Esophagus muscularis mucosa (tissue), 4 donors: ENCODE measurements around the gene CCL3. TPM values are rescaled to one million over a fixed set of nuclear protein-coding genes. Genes with fewer than 3 reads are reported as not detected.

Experiments
- DNase-seq: peaks from one replicate; pipeline ENCODE4 v3.0.0-alpha.2; 2017; ENCODE audit errors: extremely low spot score
- H3K27ac ChIP-seq, 4 donors: fragments of 200-600 bp; sonication (generic); replicated peaks in 1 of 4; 1 replicate in 3 of 4; 2 replicates in 1 of 4; pipeline ENCODE4 v1.5.1; 2016 to 2019; ENCODE audit warnings: mild to moderate bottlenecking in 1 of 4
- H3K27me3 ChIP-seq, 4 donors: fragments of 200-600 bp; sonication (generic); one replicate each; pipeline versions ENCODE4 v1.5.1 to v1.6.0; 2016 to 2019
- H3K36me3 ChIP-seq, 4 donors: fragments of 200-600 bp; sonication (generic); one replicate each; pipeline ENCODE4 v1.5.1; 2016 to 2019
- H3K4me1 ChIP-seq, 4 donors: fragments of 200-600 bp; sonication (generic); one replicate each; pipeline ENCODE4 v1.5.1; 2016 to 2019
- H3K4me3 ChIP-seq, 4 donors: fragments of 200-600 bp; sonication (generic); 1 replicate in 2 of 4; 2 replicates in 2 of 4; pipeline ENCODE4 v1.5.1; 2016 to 2019; ENCODE audit warnings: mild to moderate bottlenecking in 4 of 4, moderate library complexity in 1 of 4
- H3K9me3 ChIP-seq, 4 donors: fragments of 200-600 bp; sonication (generic); 1 replicate in 3 of 4; 2 replicates in 1 of 4; pipeline ENCODE4 v1.5.1; 2016 to 2019
- EP300 ChIP-seq: sonication (generic); formaldehyde crosslinking; IDR thresholded peaks from one replicate; pipeline ENCODE4 v1.6.1; 2017; ENCODE audit warnings: antibody characterized with exemption
- POLR2A ChIP-seq: fragments of 450-650 bp; IDR thresholded peaks from one replicate; pipeline ENCODE4 v1.6.1; 2017; ENCODE audit warnings: antibody characterized with exemption, moderate library complexity, mild to moderate bottlenecking, low read depth
- POLR2AphosphoS5 ChIP-seq, 2 donors: sonication (generic); formaldehyde crosslinking; IDR thresholded peaks; one replicate each; pipeline ENCODE4 v1.6.1; 2017; ENCODE audit warnings: antibody characterized with exemption in 2 of 2
- WGBS: methylation state at CpG from one replicate; pipeline ENCODE4 v1.1.5; 2018; 5-methylcytosine and 5-hydroxymethylcytosine counted together
- intact Hi-C: fragments of 100-400 bp; cut with DNase I; formaldehyde crosslinking; loops from one replicate; pipeline ENCODE4 v1.15.1; 2023
- small RNA-seq, 3 donors: library from RNA; depleted of rRNA; stranded (forward); fragments of <200 nt; gene quantifications; one replicate each; pipeline ENCODE3, GENCODE V24; 2016
- total RNA-seq, 4 donors: library from RNA; depleted of rRNA; stranded (reverse); fragments of >200 nt; gene quantifications; one replicate each; pipeline versions ENCODE4 v1.1.0 to v1.2.1, GENCODE V29; 2016
- TF ChIP-seq, protein P1 (sequence below), 3 experiments: fragments of 200-600 bp in 2 of 3; fragments of 450-650 bp in 1 of 3; sonication (generic) in 2 of 3; IDR thresholded peaks; one replicate each; pipeline ENCODE4 v1.5.1; 2017 to 2019; ENCODE audit warnings: antibody characterized with exemption in 3 of 3, mild to moderate bottlenecking in 2 of 3, moderate library complexity in 1 of 3

Gene CCL3
- total RNA-seq, 4 donors from 2014 or later, result 0.33 to 1.3 TPM; not detected in 2

- Histone ChIP-seq H3K27ac (no peak overlapping the region), H3K27me3 (peaks cover 0 to 9% (median 0%) of the 10 kb centered on the region in 4 donors), H3K9me3 (peaks cover 0 to 32% (median 27%) of the 10 kb centered on the region in 4 donors), H3K4me1 (no peaks in the 10 kb centered on the region), H3K36me3 (no peaks in the 10 kb centered on the region), H3K4me3 (no peak overlapping the region)
- intact Hi-C loops, result no loop called here
- DNase-seq, result no peak
- WGBS, result 79% methylated on average over 2 of the region's 2 CpGs
- TF ChIP-seq, protein P1, sequence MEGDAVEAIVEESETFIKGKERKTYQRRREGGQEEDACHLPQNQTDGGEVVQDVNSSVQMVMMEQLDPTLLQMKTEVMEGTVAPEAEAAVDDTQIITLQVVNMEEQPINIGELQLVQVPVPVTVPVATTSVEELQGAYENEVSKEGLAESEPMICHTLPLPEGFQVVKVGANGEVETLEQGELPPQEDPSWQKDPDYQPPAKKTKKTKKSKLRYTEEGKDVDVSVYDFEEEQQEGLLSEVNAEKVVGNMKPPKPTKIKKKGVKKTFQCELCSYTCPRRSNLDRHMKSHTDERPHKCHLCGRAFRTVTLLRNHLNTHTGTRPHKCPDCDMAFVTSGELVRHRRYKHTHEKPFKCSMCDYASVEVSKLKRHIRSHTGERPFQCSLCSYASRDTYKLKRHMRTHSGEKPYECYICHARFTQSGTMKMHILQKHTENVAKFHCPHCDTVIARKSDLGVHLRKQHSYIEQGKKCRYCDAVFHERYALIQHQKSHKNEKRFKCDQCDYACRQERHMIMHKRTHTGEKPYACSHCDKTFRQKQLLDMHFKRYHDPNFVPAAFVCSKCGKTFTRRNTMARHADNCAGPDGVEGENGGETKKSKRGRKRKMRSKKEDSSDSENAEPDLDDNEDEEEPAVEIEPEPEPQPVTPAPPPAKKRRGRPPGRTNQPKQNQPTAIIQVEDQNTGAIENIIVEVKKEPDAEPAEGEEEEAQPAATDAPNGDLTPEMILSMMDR (IDR thresholded peaks at IDR 0.05), result no peak
- TF ChIP-seq POLR2A (no peak), POLR2AphosphoS5 (IDR thresholded peaks at IDR 0.05) (no peak), EP300 (no peak)
Measured at GRCh38 chr17:36048066-36048465, 41.9 kb downstream of the CCL3 start.

Small RNA genes within 50 kb of the gene (small RNA-seq; reads per million reads assigned to genes)
- gene RN7SL301P, result 0 reads per million in 3 donors

Other genes starting within 250 kb of the CCL3 start
- under 1 TPM in 1 of 4 donors, not detected in 3; 0.13 TPM for gene HEATR9, start 221.3 kb downstream of the CCL3 start, total RNA-seq
- 10 to 100 TPM in 1 of 4 donors, 1 to 10 TPM in 3; 1.6 to 11.3 (median 2.2) TPM for gene CCL5, start 209.8 kb downstream of the CCL3 start, total RNA-seq
- gene RDM1, start 159.4 kb downstream of the CCL3 start, total RNA-seq, result not detected
- gene LYZL6, start 146.4 kb downstream of the CCL3 start, total RNA-seq, result not detected
- gene CCL16, start 108.6 kb downstream of the CCL3 start, total RNA-seq, result under 1 TPM in 1 of 4 donors, not detected in 3; 0.42 TPM
- 10 to 100 TPM; 11.2 to 59.8 (median 54.7) TPM for gene CCL14, start 103.4 kb downstream of the CCL3 start, total RNA-seq
- not detected for gene CCL15, start 88.6 kb downstream of the CCL3 start, total RNA-seq
- 1 to 10 TPM; 1.3 to 9.6 (median 2.5) TPM for gene CCL23, start 72.2 kb downstream of the CCL3 start, total RNA-seq
- gene CCL18, start 25.9 kb downstream of the CCL3 start, total RNA-seq, result 10 to 100 TPM in 3 of 4 donors, not detected in 1; 12.6 to 16.7 (median 13.3) TPM
- gene CCL4, start 13.7 kb upstream of the CCL3 start, total RNA-seq, result 1 to 10 TPM in 3 of 4 donors, not detected in 1; 1.7 to 3.0 (median 2.0) TPM
- 1 to 10 TPM in 3 of 4 donors, not detected in 1; 2.1 to 5.8 (median 2.7) TPM for gene TBC1D3B, start 86.5 kb upstream of the CCL3 start, total RNA-seq
- gene CCL3L1, start 106.6 kb upstream of the CCL3 start, total RNA-seq, result not detected
- gene CCL4L2, start 120.9 kb upstream of the CCL3 start, total RNA-seq, result under 1 TPM in 1 of 4 donors, not detected in 3; 0.80 TPM
- gene TBC1D3I, start 174.4 kb upstream of the CCL3 start, total RNA-seq, result under 1 TPM in 1 of 4 donors, not detected in 3; 0.19 TPM
- not detected for gene TBC1D3G, start 233.7 kb upstream of the CCL3 start, total RNA-seq